OCI-M2 (cell line): ENCODE data around the gene AFAP1L2.

Source experiments
- DNase-seq: peaks from one replicate; lab custom pipeline; 2025; ENCODE audit not compliant: unreplicated experiment; lab: John Stamatoyannopoulos, UW

The AFAP1L2 gene

DNA sequence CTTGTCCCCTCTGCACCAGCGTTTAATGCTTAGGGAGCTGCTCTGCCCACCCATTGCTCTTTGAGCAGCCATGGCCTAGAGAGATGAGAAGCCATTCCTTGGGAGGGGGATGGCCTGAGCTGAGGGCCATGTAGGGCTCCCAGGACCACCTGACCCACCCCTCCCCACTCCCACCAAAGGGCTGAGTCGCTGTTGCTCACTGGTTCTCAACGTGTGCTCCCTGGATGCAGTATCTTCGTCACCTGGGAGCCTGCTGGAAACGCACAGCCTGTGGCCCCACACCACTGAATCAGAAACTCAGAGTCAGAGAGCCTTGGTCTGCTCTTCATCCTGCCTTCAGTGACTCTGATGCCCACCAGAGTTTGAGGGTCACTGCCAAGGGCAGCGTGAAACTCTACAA, 128.2 kb downstream of the AFAP1L2 start:
- DNase-seq, result no peak

DNA sequence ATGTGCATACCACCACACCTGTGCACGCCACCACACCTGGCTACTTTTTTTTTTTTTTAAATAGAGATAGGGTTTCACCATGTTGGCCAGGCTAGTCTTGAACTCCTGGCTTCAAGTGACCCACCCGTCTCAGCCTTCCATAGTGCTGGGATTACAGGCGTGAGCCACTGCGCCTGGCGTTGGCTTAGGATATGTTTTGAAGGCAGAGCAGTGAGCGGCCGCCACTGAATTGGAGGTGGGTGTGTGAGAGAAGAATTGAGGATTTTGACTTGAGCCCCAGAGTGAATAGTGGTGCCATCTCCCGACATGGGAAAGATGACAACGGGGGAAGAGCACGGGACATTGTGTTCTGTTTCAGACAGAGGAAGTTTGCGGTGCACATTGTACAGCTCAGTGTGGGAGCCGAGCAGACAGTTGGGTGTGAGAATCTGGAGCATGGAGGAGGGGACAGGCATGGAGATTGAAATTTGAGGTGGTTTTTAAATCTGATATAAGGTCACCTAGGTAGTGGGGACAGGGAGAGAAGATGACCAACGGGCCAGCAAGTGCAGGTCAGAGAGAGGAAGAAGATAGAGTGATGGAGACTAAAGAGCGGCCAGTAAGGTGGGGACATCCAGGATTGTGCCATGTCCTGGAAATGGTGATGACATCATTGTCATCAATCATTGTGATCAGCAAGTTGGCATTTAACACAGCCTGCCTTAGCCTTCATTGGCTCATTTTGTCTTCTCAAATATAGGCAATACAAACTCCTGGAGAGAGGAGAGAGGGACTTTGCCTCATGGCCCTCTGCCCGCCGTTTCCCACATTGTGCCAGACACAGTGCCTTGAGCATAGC, 129.5 kb downstream of the AFAP1L2 start:
- DNase-seq, result no peak

DNA sequence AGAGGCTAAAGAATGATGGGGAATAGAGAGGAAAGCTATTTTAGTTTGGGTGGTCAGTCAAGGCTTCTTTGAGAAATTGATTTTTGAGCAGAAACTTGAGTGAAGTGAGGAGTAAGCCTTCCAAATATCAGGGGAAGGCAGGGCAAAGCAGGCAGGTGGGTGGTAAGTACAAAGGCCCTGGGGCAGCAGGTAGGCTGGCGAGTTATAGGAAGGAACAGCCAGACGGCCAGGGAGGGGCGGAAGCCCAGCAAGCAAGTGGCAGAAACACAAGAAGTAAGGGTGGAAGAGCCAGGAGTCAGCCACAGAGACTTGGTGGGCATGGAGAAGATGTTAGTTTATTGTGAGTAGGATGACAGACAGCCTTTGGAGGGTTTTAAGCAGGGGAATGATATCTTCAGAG, 130.4 kb downstream of the AFAP1L2 start:
- DNase-seq, result no peak

DNA sequence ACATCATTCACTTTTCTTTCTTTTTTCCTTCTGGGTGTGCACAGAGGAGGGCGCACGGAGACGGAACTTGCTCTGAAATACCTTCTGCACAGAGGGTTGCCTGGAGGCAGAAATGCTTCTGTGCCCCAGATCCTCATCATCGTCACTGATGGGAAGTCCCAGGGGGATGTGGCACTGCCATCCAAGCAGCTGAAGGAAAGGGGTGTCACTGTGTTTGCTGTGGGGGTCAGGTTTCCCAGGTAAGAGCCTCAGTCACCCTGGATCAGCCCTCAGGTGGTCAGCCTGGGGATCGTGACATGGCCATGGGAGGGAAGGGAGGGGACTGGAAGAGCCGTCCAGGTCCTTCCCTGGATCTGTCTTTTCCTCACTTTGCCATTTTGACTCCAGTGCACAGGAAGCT, 131.6 kb downstream of the AFAP1L2 start:
- DNase-seq, result no peak

DNA sequence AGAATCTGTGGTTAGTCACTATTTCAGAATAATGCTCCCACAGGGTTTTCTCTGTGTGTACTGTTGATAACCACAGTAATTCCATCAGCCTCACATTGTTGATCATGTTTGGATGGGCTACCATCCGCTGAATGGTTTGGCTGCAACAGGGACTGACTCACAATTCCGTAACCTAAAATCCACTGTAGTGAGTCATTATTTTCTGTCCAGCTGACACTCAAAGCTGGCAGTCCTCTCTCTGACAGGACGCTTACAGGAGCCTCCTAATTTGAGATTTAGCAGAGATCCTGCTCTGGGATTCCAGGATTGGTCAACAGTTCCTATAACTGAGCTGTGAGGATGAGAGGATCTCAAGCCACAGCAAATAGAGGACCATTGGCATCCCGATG, 132.5 kb downstream of the AFAP1L2 start:
- DNase-seq, result no peak

DNA sequence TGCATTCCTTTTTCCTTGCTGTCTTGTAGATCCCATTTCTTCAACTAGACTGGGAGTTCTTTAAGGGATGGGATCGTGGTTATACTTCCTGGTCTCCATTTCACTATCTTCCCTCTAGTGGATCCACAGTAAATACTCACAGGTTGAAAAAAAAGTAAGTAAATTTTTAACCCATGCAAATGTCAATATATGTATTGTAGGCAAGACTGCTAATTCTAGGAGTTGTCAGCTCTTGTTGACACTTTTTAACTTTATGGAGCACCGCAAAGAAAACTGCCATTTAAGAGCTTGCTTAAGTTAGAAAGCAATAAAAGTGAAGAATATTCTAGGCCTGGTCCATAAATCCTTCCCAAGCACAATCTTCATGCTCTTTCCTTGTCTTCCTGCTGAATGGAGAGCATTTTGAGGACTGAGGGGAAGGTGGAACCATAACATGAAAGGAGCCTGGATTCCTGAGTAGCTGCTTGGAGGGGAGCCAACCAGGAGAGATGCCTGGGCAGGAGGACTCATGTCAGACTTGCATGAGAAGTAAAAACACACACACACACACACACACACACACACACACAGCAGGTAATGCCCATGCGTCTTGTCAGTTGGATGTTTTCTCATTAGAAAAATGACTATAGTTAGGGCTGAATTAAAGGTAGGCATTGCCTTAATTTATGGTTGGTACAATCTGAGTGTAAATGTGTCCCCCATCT, 133.1 kb downstream of the AFAP1L2 start:
- no peak for DNase-seq

DNA sequence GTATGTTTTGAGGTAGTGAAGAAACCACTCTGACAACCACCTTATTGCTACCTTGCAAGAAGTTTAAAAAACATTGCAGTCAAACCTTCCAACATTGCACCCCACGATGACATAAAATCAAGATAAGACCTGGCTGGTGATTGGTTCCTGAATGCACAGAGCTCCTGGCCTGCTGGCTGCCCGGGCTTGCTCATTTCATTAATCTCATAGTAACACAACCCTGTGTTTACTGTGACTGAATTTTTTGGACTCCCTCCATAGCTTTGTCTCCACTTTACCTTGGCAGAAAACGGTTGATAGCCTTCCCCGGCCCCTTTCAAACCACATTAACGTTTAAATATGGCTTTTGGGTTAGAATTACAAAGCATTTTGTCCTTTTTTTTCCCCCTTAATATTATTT, 137.8 kb downstream of the AFAP1L2 start:
- DNase-seq, result no peak

DNA sequence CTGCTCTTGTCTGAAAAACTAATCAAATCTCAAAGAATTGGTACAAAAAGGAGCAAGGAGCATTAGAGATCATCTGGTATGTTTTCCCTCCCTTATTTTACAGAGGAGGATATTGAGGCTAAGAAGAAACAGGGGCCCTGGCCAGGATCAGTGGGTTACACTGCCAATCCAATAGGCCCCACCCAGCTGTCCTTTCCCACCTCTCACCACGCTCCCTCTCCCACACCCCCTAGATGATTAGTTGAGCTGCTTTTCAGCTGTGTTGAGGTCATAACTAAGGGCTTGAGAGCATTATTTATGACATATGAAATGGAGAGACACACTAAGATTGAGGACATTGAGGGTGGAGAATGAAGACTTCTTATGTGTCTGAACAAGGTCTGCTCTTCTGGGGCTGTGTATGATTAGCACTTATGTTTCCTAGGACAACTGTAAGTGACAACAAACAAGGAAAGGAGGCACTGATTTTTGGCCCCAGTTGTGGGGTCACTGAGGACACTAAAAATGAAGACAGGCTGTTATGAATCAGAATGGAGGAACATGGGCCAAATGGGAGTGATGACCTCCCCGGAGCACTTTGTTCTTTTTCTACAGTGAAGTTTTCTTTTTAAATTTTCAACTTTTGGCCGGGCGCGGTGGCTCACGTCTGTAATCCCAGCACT, 138.8 kb downstream of the AFAP1L2 start:
- no peak for DNase-seq

DNA sequence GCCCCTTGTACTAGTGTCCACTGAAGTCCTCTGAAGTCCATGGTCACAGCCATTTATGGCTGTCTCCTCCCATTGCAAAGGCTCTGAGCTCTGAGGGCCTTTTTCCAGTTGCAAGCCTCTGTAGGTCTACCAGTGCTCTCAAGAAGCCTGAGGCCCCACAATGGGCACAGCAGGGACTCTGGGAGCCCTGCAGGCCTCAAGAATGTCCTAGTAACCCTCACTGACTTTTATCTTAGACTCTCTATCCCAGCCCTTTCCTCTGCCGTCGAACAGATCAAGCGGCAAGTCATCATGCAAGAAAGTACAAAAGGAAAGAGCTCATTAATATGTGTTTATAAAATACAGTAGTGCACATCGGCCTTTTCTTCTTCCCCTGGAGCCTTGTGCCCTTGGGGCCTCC, 141.8 kb downstream of the AFAP1L2 start:
- no peak for DNase-seq

DNA sequence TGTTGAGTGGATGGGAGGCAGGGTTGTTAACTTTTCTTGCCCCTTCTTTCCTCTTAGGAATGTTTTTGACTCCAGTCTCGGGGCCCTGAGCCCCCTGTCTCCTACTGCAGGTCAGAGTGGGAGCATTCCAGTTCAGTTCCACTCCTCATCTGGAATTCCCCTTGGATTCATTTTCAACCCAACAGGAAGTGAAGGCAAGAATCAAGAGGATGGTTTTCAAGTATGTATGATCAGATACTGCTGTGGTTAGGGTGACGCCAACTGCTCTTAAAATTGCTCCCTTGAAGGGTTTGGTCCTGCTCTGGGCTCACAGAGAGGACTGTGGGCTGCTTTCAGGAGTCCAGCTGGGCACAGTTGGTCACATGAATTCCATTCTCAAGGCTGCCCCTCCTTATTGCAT, 143.2 kb downstream of the AFAP1L2 start:
- no peak for DNase-seq

DNA sequence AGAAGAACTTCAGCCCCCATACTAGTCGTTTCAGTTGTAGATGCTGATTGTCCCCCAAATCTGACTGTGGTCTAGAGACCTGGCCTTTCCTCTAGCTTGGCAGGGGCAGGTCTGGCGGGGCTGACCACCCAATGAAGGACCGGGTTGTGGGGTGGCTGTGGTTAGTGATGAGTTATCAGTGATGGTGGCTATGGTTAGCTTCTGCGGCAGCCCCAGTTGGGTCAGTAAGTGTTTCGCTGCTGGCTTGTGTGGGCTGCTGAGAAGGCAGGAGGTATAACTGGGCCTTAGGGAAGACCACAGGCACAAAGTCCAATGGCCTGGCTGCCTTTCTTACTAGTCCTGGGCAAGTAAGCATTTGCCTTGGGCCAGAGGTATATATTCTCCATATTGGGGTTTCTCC, 143.9 kb downstream of the AFAP1L2 start:
- no peak for DNase-seq

DNA sequence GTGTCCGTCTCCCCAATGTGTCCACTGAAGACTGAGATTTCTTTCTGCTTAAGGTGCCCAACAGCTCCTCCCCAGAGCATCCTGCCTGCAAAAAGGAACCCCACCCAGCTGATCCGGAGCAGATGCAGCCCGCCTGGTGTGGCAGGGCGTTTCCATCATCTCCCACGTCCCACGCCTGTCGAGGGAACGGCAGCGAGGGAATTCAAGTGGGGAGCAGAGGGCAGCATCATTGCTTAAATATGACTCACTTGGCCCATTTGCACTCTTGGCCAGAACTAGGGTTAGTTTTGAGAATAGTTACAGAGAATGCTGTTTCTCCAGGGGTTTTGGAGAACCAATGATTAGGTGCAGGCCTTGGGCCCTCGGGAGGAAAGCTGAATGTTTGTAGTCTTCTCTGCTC, 144.5 kb downstream of the AFAP1L2 start:
- no peak for DNase-seq

DNA sequence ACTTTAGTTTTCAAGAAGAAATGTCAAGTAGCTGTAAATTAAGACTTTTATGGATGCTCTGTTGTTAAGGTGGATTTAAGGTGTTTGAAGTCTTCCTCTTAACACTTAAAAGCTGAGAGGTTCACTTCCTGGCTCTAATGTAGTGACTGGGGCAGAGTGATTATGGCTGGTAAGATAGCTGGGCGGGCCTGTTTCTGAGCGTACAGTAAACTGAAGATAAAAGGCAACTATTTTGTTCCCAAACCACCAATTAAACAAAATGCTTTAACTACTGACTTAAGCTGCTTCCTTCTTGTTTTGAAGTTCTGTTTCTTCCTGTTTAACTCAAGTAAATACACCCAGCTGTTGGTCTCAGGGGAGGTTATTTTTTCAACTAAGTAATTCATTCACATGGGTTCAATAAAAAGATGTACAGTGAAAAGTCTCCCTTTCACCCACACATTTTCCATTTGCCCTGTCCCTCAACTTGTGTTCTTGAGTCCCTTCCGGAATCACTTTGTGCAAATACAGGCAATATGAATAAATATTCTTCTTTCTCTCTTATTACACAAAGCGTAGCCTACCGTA, 145.9 kb downstream of the AFAP1L2 start:
- no peak for DNase-seq

DNA sequence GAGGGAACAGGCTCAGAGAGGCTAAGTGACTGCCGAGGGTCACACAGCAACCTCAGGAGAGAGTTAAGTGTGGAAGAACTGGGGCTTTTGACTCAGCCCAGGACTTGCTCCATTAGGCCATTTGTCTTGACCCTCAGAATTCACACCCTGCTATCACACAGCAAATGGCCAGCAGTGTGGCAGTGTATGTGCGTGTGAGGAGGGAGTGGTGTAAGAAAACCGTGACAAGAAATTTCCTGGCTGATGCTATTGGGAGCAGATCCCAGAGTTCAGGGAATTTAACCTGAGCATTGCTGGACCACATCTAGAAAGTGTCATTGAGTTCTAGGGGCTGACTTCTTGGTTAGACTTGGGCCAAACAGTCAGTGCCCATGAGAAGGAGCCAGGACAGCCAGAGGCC, 146.8 kb downstream of the AFAP1L2 start:
- DNase-seq, result no peak

DNA sequence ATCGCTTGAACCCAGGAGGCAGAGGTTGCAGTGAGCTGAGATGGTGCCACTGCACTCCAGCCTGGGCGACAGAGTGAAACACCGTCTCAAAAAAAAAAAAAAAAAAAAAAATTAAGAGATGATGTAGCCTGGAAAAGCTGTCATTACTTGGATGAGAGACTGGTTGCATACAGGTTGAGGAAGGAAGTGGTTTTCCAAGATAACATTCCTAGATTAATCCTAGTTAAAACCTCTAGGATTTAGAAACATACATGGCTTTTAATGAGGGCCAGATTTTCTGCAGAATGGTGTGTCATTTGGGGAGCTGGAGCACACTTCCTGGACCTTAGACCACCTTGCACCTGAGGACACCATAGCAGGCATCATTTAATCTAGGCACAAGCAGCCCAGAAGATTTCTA, 147.5 kb downstream of the AFAP1L2 start:
- no peak for DNase-seq

DNA sequence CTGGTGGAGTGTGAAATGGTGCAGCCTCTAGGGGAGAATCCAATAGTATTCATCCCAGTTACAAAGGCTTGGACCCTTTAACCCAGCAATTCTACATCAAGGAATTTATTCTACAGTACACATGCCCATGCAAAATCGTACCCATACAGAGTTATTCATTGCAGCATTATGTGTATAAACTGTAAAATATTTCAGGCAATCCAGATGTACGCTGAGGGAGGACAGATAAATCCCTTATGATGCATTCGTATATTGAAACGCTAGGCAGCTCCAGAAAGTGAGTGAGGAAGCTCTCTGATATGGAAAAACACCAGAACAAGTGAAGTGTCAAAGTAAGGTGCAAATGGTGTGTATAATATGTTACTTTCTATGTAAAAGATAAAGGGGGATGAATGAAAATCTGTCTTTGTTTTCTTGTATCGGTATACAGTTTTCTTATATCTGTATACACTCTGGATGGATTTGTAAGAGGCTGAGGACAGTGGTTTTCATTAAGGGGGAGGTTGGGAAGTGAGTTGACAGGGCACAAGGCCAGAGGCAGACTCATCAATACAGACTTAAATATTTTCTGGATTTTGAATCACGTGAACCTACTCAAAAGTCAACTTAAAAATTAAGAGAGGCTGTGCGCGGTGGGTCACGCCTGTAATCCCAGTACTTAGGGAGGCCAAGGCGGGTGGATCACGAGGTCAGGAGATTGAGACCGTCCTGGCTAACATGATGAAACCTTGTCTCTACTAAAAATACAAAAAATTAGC, 148.1 kb downstream of the AFAP1L2 start:
- DNase-seq, result no peak

DNA sequence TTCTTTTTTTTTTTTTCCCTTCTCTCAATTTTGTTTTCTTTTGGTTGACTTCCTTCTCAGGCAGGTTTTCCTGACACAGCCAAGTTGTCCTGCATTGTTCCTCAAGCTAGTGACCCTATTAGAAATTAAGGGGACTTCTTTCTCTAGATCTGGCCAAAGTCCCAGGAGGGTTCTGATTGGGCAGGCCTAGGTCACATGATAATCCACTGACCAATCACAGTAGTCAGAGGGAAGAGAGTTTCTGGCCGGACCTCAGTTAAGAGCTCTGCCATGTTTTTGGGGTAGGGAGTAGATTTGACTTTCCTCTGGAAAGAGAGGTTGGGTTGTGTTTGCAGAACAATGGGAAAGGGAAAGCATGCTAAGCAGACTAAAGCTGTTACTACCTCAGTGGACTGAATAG, 149.1 kb downstream of the AFAP1L2 start:
- DNase-seq, result no peak

DNA sequence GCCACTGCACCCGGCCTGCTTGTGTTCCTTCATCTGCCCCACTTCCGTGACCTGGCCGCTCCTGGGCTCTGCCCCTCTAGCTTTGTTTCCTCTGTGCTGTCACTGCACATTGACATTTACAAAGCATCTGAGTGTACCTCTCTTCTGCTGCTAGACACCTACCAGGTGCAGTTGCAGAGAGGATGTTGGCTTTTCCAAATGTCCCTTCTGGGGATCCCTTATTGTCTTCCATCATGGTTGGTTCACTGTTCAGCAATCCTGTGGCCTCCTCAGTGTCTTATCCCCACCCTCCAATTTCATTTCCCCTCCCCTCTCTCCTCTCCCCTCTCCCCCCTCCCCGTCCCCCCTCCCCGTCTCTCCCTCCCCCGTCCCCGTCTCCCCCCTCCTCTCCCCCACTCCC, 151.4 kb downstream of the AFAP1L2 start:
- no peak for DNase-seq

DNA sequence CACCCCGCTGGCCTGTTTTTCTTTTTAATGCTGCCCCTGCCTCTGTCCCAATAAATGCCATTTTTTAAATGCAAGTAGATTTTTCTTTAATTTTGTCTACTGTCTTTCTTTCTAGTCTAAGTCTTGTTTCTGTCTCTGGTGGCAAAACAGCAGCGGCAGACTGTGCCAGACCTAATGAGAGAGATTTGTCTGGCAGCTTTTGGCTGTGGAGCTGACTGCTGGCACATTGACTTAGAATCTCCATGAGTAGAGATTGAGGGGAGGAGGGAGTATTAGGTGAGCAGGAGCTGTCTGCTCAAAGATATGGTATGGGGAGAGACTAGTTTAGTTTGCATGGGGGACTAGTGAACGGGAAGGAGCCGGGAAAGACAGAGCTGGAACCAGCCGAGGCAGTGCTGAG, 152.2 kb downstream of the AFAP1L2 start:
- no peak for DNase-seq

DNA sequence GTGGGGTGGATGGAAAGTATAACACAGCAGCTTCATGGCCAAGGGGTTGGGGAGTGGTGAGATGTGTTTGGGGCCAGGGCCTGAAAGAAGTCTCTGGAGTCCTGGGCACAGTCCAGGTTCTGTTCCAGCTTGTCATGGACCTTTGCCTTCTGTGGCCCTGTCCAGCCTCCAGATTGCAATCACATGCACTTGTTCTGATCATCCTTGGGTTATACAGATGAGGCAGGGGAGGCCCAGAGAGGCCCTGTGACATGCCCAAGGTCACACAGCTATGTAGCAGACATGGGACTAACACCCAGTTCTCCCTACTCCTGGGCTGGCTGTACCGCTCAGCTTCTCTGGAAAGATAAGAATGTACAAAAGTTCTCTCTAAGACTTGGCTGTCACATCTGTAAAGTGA, 153.6 kb downstream of the AFAP1L2 start:
- DNase-seq, result no peak

DNA sequence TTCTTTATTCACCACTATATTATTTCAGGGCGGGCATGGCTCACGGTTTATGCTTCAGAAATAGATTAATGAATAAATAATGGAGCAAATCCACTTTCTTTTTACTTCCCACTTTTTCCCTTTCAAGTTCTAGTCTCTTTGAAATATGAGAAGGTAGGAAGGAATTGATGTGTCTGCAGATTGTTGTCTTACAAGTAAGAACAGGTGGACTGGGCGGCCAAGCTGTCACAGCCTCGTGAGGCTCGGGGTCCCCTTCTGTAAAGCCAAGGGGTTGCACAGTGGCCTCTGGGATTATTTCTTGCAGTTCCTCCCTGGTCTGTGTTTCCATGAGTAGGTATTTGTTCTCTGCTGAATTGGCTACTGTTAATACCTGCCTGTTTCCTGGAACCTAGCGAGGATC, 154.1 kb downstream of the AFAP1L2 start:
- no peak for DNase-seq
